Panc1 (cell line): ENCODE data around the gene ZNF804A.

Source experiments
- CTCF ChIP-seq: fragments of 450-650 bp; IDR thresholded peaks from 2 replicates; pipeline ENCODE4 v1.5.1; 2017; ENCODE audit warnings: mild to moderate bottlenecking
- POLR2AphosphoS5 ChIP-seq: IDR thresholded peaks from 2 replicates; pipeline ENCODE4 v1.6.1; 2012; ENCODE audit warnings: mild to moderate bottlenecking, low read depth, low read length, moderate library complexity
- SIN3A ChIP-seq: IDR thresholded peaks from 2 replicates; pipeline ENCODE4 v1.6.1; 2012; ENCODE audit warnings: low read depth, mild to moderate bottlenecking, low read length, moderate library complexity, borderline replicate concordance; ENCODE audit not compliant: insufficient read depth
- TCF7L2 ChIP-seq: IDR thresholded peaks from 2 replicates; pipeline ENCODE4 v1.6.1; 2011; ENCODE audit warnings: mild to moderate bottlenecking, low read depth, low read length, inconsistent platforms
- TF ChIP-seq, protein P1 (sequence below), 2 experiments: IDR thresholded peaks; 2 replicates each; pipeline ENCODE4 v1.6.1; 2011 to 2012; ENCODE audit warnings: low read depth in 2 of 2, control low read depth in 1 of 2, low read length in 1 of 2, mild to moderate bottlenecking in 1 of 2, moderate library complexity in 1 of 2; ENCODE audit not compliant: insufficient read depth in 1 of 2

DNA sequence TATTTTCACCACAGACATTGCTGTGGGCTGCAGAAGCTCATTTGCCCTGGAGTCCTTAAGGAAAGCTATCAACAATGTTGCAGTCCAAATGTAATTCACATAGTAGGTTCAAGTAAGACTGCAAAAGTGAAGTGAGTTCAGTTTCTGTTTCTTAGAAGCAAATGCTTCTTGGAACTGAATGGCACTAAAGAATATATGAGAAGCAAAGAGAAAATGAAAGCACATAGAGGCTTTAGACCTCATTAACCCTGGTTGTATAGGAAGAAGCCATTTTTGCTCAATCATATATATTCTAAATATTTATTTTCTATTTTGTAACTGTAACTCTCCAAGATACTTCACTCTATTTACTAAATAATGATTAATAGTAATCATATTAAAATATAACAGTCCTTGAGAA, 292.0 kb downstream of the ZNF804A start:
- TF ChIP-seq CTCF, result no peak
- TF ChIP-seq POLR2AphosphoS5, result no peak
- no peak for TF ChIP-seq TCF7L2
- TF ChIP-seq, protein P1, sequence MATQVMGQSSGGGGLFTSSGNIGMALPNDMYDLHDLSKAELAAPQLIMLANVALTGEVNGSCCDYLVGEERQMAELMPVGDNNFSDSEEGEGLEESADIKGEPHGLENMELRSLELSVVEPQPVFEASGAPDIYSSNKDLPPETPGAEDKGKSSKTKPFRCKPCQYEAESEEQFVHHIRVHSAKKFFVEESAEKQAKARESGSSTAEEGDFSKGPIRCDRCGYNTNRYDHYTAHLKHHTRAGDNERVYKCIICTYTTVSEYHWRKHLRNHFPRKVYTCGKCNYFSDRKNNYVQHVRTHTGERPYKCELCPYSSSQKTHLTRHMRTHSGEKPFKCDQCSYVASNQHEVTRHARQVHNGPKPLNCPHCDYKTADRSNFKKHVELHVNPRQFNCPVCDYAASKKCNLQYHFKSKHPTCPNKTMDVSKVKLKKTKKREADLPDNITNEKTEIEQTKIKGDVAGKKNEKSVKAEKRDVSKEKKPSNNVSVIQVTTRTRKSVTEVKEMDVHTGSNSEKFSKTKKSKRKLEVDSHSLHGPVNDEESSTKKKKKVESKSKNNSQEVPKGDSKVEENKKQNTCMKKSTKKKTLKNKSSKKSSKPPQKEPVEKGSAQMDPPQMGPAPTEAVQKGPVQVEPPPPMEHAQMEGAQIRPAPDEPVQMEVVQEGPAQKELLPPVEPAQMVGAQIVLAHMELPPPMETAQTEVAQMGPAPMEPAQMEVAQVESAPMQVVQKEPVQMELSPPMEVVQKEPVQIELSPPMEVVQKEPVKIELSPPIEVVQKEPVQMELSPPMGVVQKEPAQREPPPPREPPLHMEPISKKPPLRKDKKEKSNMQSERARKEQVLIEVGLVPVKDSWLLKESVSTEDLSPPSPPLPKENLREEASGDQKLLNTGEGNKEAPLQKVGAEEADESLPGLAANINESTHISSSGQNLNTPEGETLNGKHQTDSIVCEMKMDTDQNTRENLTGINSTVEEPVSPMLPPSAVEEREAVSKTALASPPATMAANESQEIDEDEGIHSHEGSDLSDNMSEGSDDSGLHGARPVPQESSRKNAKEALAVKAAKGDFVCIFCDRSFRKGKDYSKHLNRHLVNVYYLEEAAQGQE (IDR thresholded peaks at IDR 0.05; ENCODE audit: insufficient read depth in 1 of 2, low read depth in 2 of 2, low read length in 1 of 2), result no peak
- TF ChIP-seq SIN3A, result no peak
